GM23338 (cell line): Measurements from ENCODE around the gene ACTR1A. TPM values are rescaled to one million over a fixed set of nuclear protein-coding genes. Genes with fewer than 3 reads are reported as not detected.

Experiments
- ATAC-seq: fragments of 200-7000 bp; cut with Tn5 transposase; 3 replicates; pipeline ENCODE4 v1.9.1; 2020
- DNase-seq: peaks from one replicate; pipeline ENCODE4 v3.0.0-alpha.2; 2015; ENCODE audit warnings: low spot score
- H2AFZ ChIP-seq: fragments of 200-600 bp; sonication (generic); 2 replicates; pipeline ENCODE4 v1.8.0; 2016; ENCODE audit warnings: antibody characterized with exemption, mild to moderate bottlenecking, moderate library complexity
- H3F3A ChIP-seq: fragments of 200-600 bp; sonication (generic); replicated peaks from 2 replicates; pipeline ENCODE4 v1.8.0; 2017; ENCODE audit warnings: antibody characterized with exemption, mixed run types, low read depth
- H3K27ac ChIP-seq: fragments of 200-600 bp; sonication (generic); 2 replicates; pipeline ENCODE4 v1.6.1; 2016; ENCODE audit warnings: low read depth
- H3K27me3 ChIP-seq: fragments of 200-600 bp; sonication (generic); 2 replicates; pipeline ENCODE4 v1.8.0; 2016; ENCODE audit warnings: mild to moderate bottlenecking, mixed run types, moderate library complexity; ENCODE audit not compliant: insufficient read depth
- H3K36me3 ChIP-seq: fragments of 200-600 bp; sonication (generic); 2 replicates; pipeline ENCODE4 v1.8.0; 2016; ENCODE audit warnings: mild to moderate bottlenecking; ENCODE audit not compliant: insufficient read depth
- H3K4me1 ChIP-seq: fragments of 200-600 bp; sonication (generic); 2 replicates; pipeline ENCODE4 v1.8.0; 2016; ENCODE audit warnings: mild to moderate bottlenecking, moderate library complexity; ENCODE audit not compliant: insufficient read depth
- H3K4me2 ChIP-seq: fragments of 200-600 bp; sonication (generic); 2 replicates; pipeline ENCODE4 v1.7.1; 2017; ENCODE audit warnings: mixed run types
- H3K4me3 ChIP-seq: fragments of 200-600 bp; sonication (generic); 2 replicates; pipeline ENCODE4 v1.6.1; 2016; ENCODE audit warnings: mixed run types
- H3K79me2 ChIP-seq: fragments of 200-600 bp; sonication (generic); replicated peaks from 2 replicates; pipeline ENCODE4 v1.8.0; 2017; ENCODE audit warnings: mild to moderate bottlenecking; ENCODE audit not compliant: insufficient read depth
- H3K9me2 ChIP-seq: fragments of 200-600 bp; sonication (generic); 2 replicates; pipeline ENCODE4 v1.8.0; 2017; ENCODE audit not compliant: insufficient read depth
- H4K20me1 ChIP-seq: fragments of 200-600 bp; sonication (generic); replicated peaks from 2 replicates; pipeline ENCODE4 v1.8.0; 2017; ENCODE audit warnings: mild to moderate bottlenecking; ENCODE audit not compliant: insufficient read depth
- H3K27ac Mint-ChIP-seq: 2 replicates; pipeline ENCODE4 v1.8.0; 2020; ENCODE audit warnings: inconsistent platforms, mild to moderate bottlenecking, moderate library complexity, mixed read lengths
- H3K27me3 Mint-ChIP-seq: 3 replicates; pipeline ENCODE4 v1.8.0; 2022; ENCODE audit warnings: low read depth, mild to moderate bottlenecking, moderate library complexity, mixed read lengths, inconsistent platforms; ENCODE audit not compliant: insufficient read depth, poor library complexity
- H3K36me3 Mint-ChIP-seq: 3 replicates; pipeline ENCODE4 v1.8.0; 2021; ENCODE audit warnings: low read depth, mild to moderate bottlenecking, inconsistent platforms, moderate library complexity, mixed read lengths
- H3K4me1 Mint-ChIP-seq: 3 replicates; pipeline ENCODE4 v1.8.0; 2020; ENCODE audit warnings: mild to moderate bottlenecking, inconsistent platforms, mixed read lengths
- H3K4me3 Mint-ChIP-seq: 3 replicates; pipeline ENCODE4 v1.8.0; 2021; ENCODE audit warnings: moderate library complexity, mild to moderate bottlenecking, inconsistent platforms, mixed read lengths
- H3K9me3 Mint-ChIP-seq: 3 replicates; pipeline ENCODE4 v1.8.0; 2020; ENCODE audit warnings: moderate library complexity, mild to moderate bottlenecking, inconsistent platforms, mixed read lengths
- CREB1 ChIP-seq: fragments of 250-450 bp; sonication (Bioruptor Pico); IDR thresholded peaks from 2 replicates; pipeline ENCODE4 v1.5.0; 2020; ENCODE audit warnings: low read depth, mild to moderate bottlenecking, moderate library complexity
- ETS1 ChIP-seq: IDR thresholded peaks from 2 replicates; pipeline ENCODE4 v1.6.1; 2016; ENCODE audit warnings: antibody characterized with exemption
- EZH2 ChIP-seq: fragments of 200-600 bp; sonication (generic); IDR thresholded peaks from one replicate; pipeline ENCODE4 v1.8.0; 2017; ENCODE audit warnings: antibody characterized with exemption, mild to moderate bottlenecking, low read depth; ENCODE audit not compliant: unreplicated experiment
- EZH2phosphoT487 ChIP-seq: fragments of 200-600 bp; sonication (generic); IDR thresholded peaks from one replicate; pipeline ENCODE4 v1.8.1; 2018; ENCODE audit warnings: antibody characterized with exemption; ENCODE audit not compliant: unreplicated experiment
- JUNB ChIP-seq: IDR thresholded peaks from one replicate; pipeline ENCODE4 v1.6.1; 2016; ENCODE audit warnings: antibody characterized with exemption; ENCODE audit not compliant: unreplicated experiment
- NANOG ChIP-seq: IDR thresholded peaks from 2 replicates; pipeline ENCODE4 v1.6.1; 2016; ENCODE audit warnings: antibody characterized with exemption, borderline replicate concordance
- POLR2AphosphoS5 ChIP-seq: IDR thresholded peaks from 2 replicates; pipeline ENCODE4 v1.6.1; 2016; ENCODE audit warnings: antibody characterized with exemption, low read depth
- REST ChIP-seq: IDR thresholded peaks from one replicate; pipeline ENCODE4 v1.6.1; 2018; ENCODE audit warnings: antibody characterized with exemption; ENCODE audit not compliant: unreplicated experiment
- STAT1 ChIP-seq: IDR thresholded peaks from one replicate; pipeline ENCODE4 v1.6.1; 2016; ENCODE audit warnings: antibody characterized with exemption; ENCODE audit not compliant: unreplicated experiment
- ZNF114 ChIP-seq: fragments of 250-450 bp; sonication (Bioruptor Pico); IDR thresholded peaks from 2 replicates; pipeline ENCODE4 v1.5.0; 2020; ENCODE audit warnings: mild to moderate bottlenecking, moderate library complexity
- ZNF331 ChIP-seq: fragments of 250-450 bp; sonication (Bioruptor Pico); IDR thresholded peaks from 2 replicates; pipeline ENCODE4 v1.5.0; 2020; ENCODE audit warnings: low read depth, mild to moderate bottlenecking, moderate library complexity
- polyA plus RNA-seq: library from polyadenylated mRNA; unstranded; fragments of >200 nt; fragmentation: Nextera tagmentation; extraction: Ambion mirVana; gene quantifications from 2 replicates; pipeline ENCODE4 v1.2.1, GENCODE V29; 2016
- total RNA-seq: library from RNA; depleted of rRNA; stranded (reverse); fragments of >200 nt; shearing (Covaris generic); gene quantifications from 2 replicates; pipeline ENCODE4 v1.2.3, GENCODE V29; 2014
- TF ChIP-seq, protein P1 (sequence below): fragments of 250-450 bp; sonication (Bioruptor Pico); IDR thresholded peaks from 2 replicates; pipeline ENCODE4 v1.5.0; 2020; ENCODE audit warnings: mild to moderate bottlenecking, moderate library complexity
- TF ChIP-seq, protein P2 (sequence below), 2 experiments: fragments of 200-600 bp in 1 of 2; sonication (generic) in 1 of 2; conservative IDR thresholded peaks; 2 replicates each; pipeline versions ENCODE4 v1.5.1 to v1.6.1; 2016 to 2017; ENCODE audit warnings: antibody characterized with exemption in 2 of 2, low read depth in 2 of 2, mild to moderate bottlenecking in 2 of 2, moderate library complexity in 1 of 2

The ACTR1A gene
- total and polyA plus RNA-seq, 2 experiments from 2014 or later: 39.4 to 101 TPM

GRCh38 chr10:102514487-102515311 is 12.2 kb upstream of the ACTR1A start:
- Histone ChIP-seq H3K27ac (no peak overlapping the region), H4K20me1 (no peaks in the 10 kb centered on the region; the same call in none of the 2 replicates), H3K4me3 (no peak overlapping the region), H3K36me3 (no peaks in the 10 kb centered on the region), H2AFZ (no peak overlapping the region), H3K27me3 (no peaks in the 10 kb centered on the region), H3K4me1 (no peaks in the 10 kb centered on the region), H3K4me2 (no peak overlapping the region), H3F3A (no peaks in the 10 kb centered on the region), H3K9me2 (no peaks in the 10 kb centered on the region), H3K79me2 (no peaks in the 10 kb centered on the region)
- peaks cover 3% of the 10 kb centered on the region; the same call in 1 of the 3 replicates for H3K36me3 Mint-ChIP-seq
- peaks cover 2% of the 10 kb centered on the region for H3K27me3 Mint-ChIP-seq
- no peaks in the 10 kb centered on the region for H3K4me1 Mint-ChIP-seq
- no peak overlapping the region for H3K27ac Mint-ChIP-seq
- DNase-seq (no peak), ATAC-seq (no peak)
- H3K4me3 Mint-ChIP-seq: no peak overlapping the region
- no peaks in the 10 kb centered on the region for H3K9me3 Mint-ChIP-seq
- TF ChIP-seq CREB1 (CRISPR knock-in tag) (no peak), EZH2phosphoT487 (no peak), POLR2AphosphoS5 (no peak), ETS1 (no peak), ZNF114 (CRISPR knock-in tag) (no peak), JUNB (no peak), EZH2 (no peak), NANOG (no peak), ZNF331 (CRISPR knock-in tag) (no peak), REST (no peak), STAT1 (no peak)
- TF ChIP-seq, protein P1, sequence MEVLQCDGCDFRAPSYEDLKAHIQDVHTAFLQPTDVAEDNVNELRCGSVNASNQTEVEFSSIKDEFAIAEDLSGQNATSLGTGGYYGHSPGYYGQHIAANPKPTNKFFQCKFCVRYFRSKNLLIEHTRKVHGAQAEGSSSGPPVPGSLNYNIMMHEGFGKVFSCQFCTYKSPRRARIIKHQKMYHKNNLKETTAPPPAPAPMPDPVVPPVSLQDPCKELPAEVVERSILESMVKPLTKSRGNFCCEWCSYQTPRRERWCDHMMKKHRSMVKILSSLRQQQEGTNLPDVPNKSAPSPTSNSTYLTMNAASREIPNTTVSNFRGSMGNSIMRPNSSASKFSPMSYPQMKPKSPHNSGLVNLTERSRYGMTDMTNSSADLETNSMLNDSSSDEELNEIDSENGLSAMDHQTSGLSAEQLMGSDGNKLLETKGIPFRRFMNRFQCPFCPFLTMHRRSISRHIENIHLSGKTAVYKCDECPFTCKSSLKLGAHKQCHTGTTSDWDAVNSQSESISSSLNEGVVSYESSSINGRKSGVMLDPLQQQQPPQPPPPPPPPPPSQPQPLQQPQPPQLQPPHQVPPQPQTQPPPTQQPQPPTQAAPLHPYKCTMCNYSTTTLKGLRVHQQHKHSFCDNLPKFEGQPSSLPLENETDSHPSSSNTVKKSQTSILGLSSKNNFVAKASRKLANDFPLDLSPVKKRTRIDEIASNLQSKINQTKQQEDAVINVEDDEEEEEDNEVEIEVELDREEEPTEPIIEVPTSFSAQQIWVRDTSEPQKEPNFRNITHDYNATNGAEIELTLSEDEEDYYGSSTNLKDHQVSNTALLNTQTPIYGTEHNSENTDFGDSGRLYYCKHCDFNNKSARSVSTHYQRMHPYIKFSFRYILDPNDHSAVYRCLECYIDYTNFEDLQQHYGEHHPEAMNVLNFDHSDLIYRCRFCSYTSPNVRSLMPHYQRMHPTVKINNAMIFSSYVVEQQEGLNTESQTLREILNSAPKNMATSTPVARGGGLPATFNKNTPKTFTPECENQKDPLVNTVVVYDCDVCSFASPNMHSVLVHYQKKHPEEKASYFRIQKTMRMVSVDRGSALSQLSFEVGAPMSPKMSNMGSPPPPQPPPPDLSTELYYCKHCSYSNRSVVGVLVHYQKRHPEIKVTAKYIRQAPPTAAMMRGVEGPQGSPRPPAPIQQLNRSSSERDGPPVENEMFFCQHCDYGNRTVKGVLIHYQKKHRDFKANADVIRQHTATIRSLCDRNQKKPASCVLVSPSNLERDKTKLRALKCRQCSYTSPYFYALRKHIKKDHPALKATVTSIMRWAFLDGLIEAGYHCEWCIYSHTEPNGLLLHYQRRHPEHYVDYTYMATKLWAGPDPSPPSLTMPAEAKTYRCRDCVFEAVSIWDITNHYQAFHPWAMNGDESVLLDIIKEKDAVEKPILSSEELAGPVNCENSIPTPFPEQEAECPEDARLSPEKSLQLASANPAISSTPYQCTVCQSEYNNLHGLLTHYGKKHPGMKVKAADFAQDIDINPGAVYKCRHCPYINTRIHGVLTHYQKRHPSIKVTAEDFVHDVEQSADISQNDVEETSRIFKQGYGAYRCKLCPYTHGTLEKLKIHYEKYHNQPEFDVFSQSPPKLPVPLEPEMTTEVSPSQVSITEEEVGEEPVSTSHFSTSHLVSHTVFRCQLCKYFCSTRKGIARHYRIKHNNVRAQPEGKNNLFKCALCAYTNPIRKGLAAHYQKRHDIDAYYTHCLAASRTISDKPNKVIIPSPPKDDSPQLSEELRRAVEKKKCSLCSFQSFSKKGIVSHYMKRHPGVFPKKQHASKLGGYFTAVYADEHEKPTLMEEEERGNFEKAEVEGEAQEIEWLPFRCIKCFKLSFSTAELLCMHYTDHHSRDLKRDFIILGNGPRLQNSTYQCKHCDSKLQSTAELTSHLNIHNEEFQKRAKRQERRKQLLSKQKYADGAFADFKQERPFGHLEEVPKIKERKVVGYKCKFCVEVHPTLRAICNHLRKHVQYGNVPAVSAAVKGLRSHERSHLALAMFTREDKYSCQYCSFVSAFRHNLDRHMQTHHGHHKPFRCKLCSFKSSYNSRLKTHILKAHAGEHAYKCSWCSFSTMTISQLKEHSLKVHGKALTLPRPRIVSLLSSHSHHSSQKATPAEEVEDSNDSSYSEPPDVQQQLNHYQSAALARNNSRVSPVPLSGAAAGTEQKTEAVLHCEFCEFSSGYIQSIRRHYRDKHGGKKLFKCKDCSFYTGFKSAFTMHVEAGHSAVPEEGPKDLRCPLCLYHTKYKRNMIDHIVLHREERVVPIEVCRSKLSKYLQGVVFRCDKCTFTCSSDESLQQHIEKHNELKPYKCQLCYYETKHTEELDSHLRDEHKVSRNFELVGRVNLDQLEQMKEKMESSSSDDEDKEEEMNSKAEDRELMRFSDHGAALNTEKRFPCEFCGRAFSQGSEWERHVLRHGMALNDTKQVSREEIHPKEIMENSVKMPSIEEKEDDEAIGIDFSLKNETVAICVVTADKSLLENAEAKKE: no peak
- TF ChIP-seq, protein P2, sequence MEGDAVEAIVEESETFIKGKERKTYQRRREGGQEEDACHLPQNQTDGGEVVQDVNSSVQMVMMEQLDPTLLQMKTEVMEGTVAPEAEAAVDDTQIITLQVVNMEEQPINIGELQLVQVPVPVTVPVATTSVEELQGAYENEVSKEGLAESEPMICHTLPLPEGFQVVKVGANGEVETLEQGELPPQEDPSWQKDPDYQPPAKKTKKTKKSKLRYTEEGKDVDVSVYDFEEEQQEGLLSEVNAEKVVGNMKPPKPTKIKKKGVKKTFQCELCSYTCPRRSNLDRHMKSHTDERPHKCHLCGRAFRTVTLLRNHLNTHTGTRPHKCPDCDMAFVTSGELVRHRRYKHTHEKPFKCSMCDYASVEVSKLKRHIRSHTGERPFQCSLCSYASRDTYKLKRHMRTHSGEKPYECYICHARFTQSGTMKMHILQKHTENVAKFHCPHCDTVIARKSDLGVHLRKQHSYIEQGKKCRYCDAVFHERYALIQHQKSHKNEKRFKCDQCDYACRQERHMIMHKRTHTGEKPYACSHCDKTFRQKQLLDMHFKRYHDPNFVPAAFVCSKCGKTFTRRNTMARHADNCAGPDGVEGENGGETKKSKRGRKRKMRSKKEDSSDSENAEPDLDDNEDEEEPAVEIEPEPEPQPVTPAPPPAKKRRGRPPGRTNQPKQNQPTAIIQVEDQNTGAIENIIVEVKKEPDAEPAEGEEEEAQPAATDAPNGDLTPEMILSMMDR (conservative IDR thresholded peaks at IDR 0.05; ENCODE audit: low read depth in 2 of 2): no peak
